HG02938 (cell line): ENCODE measurements around the gene ARFGAP3.

Source experiments
- ATAC-seq: cut with Tn5 transposase; IDR thresholded peaks from one replicate; pipeline ENCODE4 v1.9.1; 2021; ENCODE audit warnings: mild to moderate bottlenecking, moderate library complexity; ENCODE audit not compliant: unreplicated experiment

ARFGAP3 gene

GRCh38 chr22:42825796-42826195, 31.3 kb downstream of the ARFGAP3 start:
- ATAC-seq = no peak

- no peak for ATAC-seq
Measured at GRCh38 chr22:42821386-42821785, 35.7 kb downstream of the ARFGAP3 start.

- ATAC-seq = no peak
Measured at GRCh38 chr22:42820045-42820763, 36.9 kb downstream of the ARFGAP3 start.

- no peak for ATAC-seq
Measured at GRCh38 chr22:42819412-42820044, 37.5 kb downstream of the ARFGAP3 start.

- ATAC-seq = no peak
Measured at GRCh38 chr22:42817556-42817955, 39.5 kb downstream of the ARFGAP3 start.

GRCh38 chr22:42816336-42816735, 40.7 kb downstream of the ARFGAP3 start:
- ATAC-seq = no peak

GRCh38 chr22:42814616-42815015, 42.5 kb downstream of the ARFGAP3 start:
- no peak for ATAC-seq

- ATAC-seq = no peak
Measured at GRCh38 chr22:42814215-42814614, 42.9 kb downstream of the ARFGAP3 start.

GRCh38 chr22:42813501-42813900, 43.6 kb downstream of the ARFGAP3 start:
- no peak for ATAC-seq

GRCh38 chr22:42811459-42811858, 45.6 kb downstream of the ARFGAP3 start:
- no peak for ATAC-seq

- no peak for ATAC-seq
Measured at GRCh38 chr22:42808521-42808920, 48.6 kb downstream of the ARFGAP3 start.

GRCh38 chr22:42807185-42807584, 49.9 kb downstream of the ARFGAP3 start:
- no peak for ATAC-seq

- no peak for ATAC-seq
Measured at GRCh38 chr22:42805998-42806830, 50.9 kb downstream of the ARFGAP3 start.

- no peak for ATAC-seq
Measured at GRCh38 chr22:42805016-42805997, 51.8 kb downstream of the ARFGAP3 start.

- ATAC-seq = no peak
Measured at GRCh38 chr22:42803389-42803788, 53.7 kb downstream of the ARFGAP3 start.

GRCh38 chr22:42801252-42802080, 55.6 kb downstream of the ARFGAP3 start:
- ATAC-seq = no peak

GRCh38 chr22:42800451-42801251, 56.4 kb downstream of the ARFGAP3 start:
- ATAC-seq = no peak

GRCh38 chr22:42799461-42800405, 57.3 kb downstream of the ARFGAP3 start:
- ATAC-seq = no peak
